ENCODE results near the gene HOXC9.
"Not testable (repeated sequence)": the region's sequence is repeated elsewhere in the genome, so short reads cannot be mapped to it uniquely, and the experiment has no call there.

The HOXC9 gene

DNA sequence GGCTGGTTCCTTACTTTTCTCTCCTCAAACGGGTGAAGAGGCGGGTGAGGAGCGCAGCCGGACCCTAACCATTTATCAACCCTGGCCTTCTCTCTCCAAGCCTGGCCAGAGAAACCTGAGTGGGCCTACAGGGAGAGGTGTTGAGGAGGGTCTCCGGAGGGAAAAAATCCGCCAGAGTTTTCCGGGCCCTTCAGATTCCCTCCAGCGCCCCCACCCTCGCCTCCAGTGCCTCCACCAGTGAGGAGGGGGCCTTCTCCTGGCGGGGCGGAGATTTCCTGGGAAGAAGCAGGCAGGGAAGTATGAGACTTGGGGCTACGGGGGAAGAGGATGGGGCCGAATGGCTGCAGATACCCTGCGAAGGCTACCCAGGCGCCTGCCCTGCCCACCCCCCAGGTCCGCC, 31.5 kb downstream of the HOXC9 start:
- intact Hi-C loops (cut with DNase I) = no loop called here
- DNase-seq = no peak

DNA sequence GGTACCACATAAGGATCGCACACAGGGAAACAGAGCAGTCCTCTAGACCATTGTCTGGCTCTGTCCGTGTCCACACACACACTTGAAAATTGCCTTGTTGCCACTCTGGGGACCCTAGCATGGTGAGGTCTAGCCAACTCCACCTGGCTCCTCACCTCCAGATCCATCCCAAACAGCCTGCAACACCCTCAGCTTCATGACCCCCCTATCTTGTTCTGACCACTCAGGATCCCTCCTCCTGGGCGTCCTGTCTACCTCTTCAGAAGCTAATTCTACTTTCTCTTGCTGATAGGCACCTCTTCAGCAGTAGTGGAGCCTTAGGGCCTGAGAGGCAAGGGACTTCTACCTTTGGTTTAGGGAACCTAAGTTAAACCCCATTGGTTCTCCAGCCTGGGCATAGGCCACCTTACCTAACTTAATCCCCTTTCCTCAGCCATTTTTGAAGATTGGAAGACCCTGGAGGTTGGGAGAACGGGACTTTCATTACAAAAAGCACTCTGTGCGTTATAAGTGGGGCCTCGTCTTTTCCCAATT, 32.2 kb downstream of the HOXC9 start:
- DNase-seq = no peak
- intact Hi-C loops (cut with DNase I) = no loop called here

DNA sequence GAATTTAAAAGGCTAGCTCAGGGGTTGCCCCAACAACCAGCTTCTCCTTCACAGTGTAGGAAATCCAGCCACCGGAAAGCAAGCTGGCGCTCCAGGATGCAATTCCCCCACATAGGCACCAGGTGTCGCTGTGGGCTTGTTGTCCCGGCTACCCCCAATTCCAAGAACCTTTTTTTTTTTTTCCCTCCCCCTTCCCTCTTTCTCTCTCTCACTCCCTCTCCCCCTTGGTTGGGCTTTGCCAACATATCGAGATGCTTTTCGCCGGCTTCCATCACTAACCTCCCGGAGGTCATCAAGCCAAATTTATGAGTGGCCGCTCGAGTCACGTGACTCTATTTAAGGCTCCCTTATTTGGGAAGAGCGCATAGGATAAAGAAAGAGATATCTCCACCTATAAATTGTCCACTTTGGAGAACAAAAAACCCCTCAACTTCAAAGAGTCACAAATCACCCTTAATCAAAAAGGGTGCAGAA, 32.7 kb downstream of the HOXC9 start, which contains the start of gene HOXC5:
Gene HOXC5, plus strand, starts transcription at position 424 of the 474 bp plus-strand sequence. CDS start 73 bp downstream, outside the sequence.
- intact Hi-C loops (cut with DNase I) = no loop called here
- DNase-seq = peak in 38 of 42 donors; percentile 8 to 77 (median 48)

DNA sequence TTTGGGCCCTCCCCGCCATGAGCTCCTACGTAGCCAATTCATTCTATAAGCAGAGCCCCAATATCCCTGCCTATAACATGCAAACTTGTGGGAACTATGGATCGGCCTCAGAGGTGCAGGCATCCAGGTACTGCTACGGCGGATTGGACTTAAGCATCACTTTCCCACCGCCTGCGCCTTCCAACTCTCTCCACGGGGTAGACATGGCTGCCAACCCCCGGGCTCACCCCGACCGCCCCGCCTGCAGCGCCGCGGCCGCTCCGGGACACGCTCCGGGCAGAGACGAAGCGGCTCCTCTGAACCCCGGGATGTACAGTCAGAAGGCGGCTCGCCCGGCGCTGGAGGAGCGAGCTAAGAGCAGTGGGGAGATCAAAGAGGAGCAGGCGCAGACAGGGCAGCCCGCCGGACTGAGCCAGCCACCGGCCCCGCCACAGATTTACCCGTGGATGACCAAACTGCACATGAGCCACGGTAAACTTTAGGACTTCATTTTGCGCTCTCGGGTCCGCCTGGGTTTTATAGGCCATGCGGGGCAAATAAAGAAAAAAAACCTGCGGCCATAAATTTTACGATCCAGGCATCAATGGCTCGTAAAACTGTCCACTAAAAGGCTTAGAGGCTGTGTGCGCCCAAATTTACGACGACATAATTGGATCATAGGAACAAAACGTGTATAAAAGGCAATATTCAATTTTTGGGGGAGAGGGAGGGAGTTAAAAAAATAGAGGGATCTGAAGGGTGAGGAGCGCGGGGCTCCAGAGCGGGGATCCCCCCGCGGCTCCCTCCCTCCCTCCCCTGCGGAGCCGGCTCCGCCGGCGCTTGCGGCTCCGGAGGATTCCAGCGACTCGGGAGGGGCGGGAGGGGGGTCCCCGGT, 33.4 kb downstream of the HOXC9 start:
- DNase-seq = no peak
- intact Hi-C loops (cut with DNase I) = no loop called here

DNA sequence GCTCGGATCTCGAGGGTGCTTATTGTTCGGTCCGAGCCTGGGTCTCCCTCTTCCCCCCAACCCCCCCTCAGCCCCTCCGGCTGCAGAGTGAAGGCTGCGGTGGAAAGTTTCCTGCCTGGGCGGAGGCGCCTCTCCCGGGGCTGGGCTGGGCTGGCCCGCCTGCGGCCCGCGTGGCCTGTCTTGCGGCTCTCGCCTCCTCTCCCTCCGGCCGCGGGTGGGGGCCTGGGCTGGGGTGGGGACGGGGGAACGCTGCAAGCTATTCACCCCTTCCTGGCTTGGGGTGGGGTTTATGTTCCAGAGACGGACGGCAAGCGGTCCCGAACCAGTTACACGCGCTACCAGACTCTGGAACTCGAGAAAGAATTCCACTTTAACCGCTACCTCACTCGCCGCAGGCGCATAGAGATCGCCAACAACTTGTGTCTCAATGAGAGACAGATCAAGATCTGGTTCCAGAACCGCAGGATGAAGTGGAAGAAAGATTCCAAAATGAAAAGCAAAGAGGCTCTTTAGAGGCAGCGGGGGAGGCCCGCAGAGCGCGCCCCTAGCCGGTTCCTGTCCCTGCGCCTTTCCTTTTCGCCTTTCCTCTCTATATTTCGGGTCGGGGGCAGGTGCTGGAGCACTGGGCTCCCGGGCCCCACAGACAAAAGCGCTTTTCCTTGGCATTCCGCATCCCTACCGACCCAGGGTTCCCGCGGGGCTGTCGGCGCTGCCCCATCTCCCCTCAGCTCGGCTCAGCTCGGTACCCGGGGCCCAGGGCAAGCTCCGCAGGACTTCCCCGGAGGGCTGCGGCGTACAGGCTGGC, 34.2 kb downstream of the HOXC9 start:
- intact Hi-C loops (cut with DNase I) = no loop called here
- no peak for DNase-seq

DNA sequence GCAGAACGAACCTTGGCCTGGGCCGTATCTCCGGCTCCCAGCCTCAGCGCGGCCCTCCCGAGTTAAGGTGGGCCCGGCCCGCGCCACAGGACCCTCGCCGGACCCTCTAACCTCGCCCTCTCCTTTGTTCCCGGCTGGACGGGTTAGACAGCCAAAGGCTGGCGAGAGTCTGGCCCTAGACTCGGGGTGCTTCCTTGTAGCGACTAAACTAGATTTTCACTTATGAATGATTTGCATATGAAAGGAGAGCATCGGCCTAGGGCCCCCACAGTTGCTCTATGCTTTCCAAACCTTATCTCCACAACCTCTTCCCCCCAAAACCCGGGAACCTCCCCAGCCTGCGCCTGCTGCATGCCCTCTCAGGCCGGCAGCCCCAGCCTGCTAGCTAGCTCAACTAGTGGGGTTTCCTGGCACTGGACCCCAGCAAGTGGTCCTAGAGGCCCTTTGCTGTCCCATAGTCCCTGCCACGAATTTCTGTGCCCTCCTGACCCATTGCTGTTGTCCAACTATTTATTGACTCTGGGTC, 34.9 kb downstream of the HOXC9 start:
- DNase-seq = no peak
- intact Hi-C loops (cut with DNase I) = no loop called here

DNA sequence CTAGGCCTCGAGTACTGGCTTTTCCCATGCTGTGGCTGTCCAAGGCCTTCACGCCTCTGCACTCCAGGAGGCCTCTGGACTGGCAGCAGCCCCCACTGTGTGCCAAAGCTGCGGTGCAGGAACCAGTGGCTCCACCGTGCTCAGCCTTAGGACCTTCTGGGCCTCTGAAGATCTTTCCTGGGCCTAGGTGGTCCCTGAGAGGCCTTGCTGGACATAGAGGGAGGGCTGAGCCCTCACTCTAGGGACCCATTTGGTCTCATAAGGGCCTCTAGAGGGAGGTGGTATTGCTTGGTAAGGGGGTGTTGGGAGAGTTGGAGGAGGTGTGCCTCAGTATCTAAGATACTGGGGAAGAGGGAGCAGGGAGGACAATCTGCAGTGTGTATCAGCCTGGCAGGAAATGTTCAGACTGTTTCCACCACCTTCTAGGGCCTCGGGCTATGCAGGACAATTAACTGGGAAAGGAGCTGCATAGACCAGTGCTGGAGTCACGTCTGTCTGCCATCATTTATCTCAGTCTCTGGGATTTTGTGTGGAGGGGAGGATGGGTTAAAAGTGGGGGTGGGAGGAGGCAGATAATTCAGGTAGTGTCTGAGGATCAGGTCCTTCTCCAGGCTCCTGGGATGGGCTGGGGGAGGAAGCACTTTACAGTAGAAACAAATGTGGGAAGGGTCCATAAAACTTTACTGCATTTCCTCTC, 35.8 kb downstream of the HOXC9 start:
- intact Hi-C loops (cut with DNase I) = no loop called here
- DNase-seq = no peak

DNA sequence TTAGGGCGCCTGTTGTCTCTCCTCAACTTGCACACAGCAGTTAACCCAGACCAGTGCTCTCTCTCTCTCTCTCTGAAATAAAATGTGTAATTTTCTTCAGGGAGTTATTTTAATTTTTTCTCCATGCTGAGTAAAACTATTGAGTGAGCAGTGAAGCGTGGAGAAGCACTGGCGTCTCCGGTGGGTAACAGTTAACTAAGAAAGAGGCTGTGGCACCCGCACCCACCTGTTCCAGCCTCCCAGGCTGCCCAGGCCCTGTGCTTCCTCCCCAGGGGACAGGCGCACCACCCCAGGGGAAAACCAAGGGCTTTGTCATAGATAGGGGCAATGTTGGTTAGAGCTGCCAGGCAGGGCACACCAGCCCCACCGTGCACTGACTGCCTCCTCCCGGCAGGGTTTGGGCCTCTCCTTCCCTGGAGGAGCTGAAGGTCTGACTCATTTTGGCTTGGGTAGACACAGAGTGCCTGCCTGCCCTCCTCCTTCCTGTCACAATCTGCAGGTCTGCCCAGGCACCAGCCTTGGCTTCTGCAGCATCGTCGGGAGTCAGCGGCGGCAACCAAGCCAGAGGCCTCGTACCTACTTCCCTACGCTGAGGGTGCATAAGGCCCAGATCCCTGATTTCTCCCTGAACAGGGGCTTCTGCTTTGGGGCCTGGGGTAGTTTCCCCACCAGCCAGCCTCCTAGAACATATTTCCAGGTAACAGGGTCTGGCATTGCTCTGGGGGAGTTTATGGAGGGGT, 36.8 kb downstream of the HOXC9 start:
- intact Hi-C loops (cut with DNase I) = no loop called here
- no peak for DNase-seq

DNA sequence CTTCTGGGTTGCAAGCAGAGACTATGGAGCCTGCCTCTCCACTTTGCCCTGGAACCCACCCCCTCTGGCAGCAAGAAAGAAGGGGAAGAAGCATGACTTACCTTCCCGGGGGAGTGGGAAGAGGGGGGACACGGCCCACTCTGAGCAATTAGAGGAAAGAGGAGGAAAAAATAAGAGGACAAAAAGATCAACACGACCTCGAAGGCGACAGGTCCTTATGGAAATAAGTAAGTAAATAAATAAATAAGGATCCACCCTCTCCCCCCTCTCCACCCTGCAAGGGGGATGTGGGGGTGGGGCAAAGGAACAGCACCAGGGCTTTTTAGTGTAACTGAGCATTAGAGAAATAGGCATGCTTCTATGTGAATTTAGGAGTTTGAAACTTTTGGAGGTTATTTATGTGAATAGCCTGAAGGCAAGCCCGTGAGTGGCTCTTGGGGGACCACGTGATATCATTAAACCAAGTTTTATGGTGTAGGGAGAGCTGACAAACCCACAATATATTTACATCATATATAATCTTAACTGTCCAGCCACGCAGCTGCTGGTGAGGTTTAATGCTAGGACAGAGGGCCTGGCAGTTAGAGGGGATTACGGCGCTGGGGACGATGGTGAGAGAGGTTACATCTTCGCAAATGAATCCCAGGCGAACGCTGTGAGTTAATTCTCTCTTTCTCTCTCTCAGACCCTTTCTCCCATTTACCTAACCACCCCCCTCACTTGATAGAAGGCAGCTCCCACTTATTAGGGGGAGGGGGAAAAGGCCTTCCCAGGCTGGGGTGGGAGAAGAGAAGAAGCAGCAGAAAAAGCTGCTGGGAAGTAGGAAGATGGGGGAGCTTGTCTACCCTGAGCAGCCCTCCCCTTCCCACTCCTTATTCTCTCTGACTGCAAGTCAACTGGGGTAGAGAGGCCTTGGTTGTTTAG, 37.7 kb downstream of the HOXC9 start:
- intact Hi-C loops (cut with DNase I) = no loop called here

DNA sequence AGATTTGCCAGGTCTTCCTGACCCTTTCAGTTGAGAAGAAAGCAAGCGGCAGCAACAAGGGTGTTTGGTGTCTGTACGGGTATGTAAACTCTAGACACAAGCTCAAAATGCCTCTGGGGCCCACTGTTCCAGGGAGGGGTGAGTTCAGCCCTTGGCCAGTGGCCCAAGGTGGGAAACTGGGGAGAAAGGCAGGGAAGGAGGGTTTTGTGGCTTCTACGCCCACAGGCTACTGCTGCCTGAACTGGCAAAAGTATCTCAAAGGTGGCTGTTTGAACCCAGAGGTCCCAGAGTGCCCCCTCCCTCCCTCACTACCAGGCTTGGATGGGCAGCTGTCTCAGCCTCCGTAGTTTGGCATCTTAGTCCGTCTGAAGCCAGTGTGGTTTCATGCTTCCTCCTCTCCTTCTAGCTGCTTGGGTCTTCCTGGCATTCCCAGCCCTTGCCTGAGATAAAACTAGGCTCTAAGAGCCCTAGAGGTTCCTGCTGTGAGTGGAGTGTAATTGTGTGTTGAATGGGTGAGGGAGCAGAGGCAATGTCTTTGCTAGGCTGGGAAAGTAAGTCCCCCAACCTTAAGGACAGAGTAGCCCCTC, 38.4 kb downstream of the HOXC9 start:
- no peak for DNase-seq
- intact Hi-C loops (cut with DNase I) = no loop called here

More for the DNA sequence above, 37.7 kb downstream of the HOXC9 start:
- no peak for DNase-seq

DNA sequence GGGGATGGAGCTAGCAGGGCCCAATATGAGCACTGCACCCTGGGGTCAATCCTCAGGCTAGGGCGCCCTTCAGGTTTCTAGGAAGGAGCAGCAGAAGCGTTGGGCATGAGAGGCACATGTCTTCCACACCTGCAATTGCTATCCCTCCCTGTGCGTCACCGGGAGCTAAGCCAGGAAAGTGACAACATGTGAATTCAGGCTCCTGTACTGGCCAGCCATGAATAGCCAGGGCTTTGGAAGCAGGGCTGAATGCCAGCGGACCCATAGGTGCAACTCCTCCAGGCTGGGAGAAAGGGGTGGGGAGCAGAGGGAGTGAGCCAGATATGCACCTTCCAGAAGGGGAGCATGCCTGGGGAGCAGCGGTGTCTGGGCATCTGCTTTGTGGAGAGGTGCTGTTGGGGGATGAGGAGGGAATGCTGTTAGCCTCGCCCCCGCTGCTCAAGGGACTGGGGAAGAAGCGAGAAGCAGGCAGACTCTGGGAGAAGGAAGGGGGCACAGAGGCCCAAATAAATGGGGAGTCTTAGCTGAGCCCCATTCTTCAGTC, 39.0 kb downstream of the HOXC9 start:
- intact Hi-C loops (cut with DNase I) = no loop called here
- DNase-seq = no peak

DNA sequence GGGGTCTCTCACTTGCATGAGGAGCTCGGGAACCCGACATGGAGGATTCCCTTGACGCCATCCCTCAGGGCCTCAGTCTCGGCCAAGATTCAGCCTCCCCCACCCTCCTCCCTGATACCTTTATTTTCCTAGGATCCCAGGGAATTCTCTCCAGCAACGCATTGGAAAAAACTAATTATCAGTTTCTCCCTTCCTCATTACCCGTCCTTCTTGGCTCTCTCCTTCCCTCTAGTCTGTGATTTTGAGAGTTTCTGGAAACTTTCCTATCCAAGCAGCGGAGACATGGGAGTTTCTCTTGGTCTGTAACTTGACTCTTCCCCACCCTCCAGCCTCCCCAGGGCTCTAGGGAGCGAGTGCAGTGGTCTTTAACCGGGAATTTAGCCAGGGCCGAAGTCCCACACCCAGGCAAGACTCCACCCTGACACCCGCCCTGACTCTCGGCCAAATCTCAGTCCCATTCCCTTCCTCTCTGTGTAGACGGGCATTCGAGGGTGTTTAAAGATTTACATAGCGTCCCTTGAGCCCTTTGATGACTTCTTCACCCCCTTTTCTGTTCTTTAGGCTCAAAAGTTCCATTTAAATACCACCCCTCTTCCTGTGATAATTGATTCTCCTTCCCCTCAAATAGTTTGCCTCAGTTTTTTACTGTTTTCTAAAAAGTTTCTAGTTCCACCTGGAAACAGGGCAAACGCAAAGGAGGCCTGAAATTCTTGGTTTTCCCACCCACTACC, 39.6 kb downstream of the HOXC9 start:
- intact Hi-C loops (cut with DNase I) = no loop called here
- no peak for DNase-seq

DNA sequence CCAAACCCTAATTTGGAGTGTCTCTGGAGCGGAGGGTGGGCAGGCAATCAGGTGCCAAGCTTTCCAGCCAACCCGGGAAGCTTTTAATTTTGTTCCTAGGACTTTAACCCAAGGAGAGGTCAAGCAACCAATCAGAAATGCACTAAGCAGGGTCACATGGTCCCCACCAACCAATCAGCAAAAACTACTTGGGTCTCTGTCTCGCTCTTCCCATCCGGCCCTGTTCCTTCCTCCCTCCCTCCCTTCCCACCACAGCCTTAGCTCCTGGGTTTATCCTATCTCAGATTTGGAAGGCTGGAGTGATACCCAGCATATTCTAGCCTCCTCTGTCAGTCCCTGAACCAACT, 40.2 kb downstream of the HOXC9 start:
- intact Hi-C loops (cut with DNase I) = no loop called here
- no peak for DNase-seq

DNA sequence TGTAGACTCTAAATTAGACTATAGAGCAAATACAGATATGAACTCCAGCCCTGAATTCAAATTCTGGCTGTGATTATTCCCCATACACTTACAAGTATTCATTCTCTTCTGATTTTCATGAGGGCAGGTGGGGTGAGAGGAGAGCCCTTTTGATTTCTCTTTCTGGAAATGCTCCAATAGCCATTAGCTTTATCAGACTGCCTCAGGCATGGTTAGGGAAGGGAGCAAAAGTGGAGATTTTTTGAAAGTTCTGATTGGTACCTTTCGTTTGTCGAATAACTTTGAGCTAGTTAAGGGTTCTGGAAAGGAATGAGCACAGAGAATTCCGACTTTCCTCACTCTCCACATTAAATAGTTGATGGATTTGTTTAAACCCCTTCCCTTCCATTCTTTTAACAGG, 40.7 kb downstream of the HOXC9 start:
- DNase-seq = no peak
- intact Hi-C loops (cut with DNase I) = no loop called here

DNA sequence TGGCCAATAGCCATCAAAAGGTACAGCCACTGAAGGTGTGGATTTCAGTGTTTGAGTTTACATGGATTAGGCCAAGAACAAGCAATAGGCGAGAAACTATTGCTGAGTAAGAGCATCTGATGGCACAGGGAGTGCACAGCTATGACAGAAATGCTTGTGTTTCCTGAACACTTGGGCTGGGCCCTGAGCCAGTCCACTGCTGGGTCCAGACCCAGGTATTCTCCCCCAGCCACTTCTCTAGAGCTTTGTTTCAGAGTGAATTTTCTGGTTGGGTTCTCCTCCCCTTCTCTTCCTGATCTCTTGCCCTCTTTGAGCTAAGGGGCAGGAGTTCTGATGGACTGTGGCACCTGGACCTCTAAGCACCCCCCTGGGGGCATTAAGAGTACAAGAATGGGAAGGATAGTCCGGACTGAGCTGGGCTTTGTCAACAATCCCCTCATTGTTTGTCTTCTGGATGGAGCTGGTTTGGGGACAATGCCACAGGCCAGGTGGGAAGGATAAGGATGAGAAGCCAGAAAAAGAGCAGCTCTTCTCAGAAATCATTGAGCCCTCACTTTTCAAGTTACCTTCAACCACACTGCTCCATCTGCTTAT, 41.2 kb downstream of the HOXC9 start:
- no peak for DNase-seq
- intact Hi-C loops (cut with DNase I) = no loop called here

DNA sequence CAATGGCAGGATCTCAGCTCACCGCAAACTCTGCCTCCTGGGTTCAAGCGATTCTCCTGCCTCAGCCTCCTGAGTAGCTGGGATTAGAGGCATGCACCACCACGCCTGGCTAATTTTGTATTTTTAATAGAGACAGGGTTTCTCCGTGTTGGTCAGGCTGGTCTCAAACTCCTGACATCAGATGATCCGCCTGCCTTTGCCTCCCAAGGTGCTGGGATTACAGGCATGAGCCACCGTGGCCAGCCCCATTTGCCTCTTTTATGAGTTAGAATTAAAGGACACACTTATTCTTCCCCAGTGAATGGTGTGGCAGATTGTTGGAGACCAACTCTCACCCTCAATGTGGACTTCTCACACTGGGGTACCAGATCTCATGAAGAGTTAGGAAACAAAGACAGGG, 42.1 kb downstream of the HOXC9 start:
- intact Hi-C loops (cut with DNase I) = not testable (repeated sequence)

More for the DNA sequence above, 42.1 kb downstream of the HOXC9 start:
- not testable (repeated sequence) for DNase-seq
